SK-N-SH treated with all-trans-retinoic acid at 6 μM for 48 hours (cell line): ENCODE measurements around the gene PLAGL1.

ENCODE experiments used
- ATAC-seq: fragments of 200-7000 bp; cut with Tn5 transposase; 3 replicates; pipeline ENCODE4 v1.9.1; 2020; ENCODE audit warnings: mild to moderate bottlenecking, moderate library complexity
- ARNTL ChIP-seq: fragments of 450-650 bp; formaldehyde crosslinking; IDR thresholded peaks from 2 replicates; pipeline ENCODE4 v1.5.0; 2020; ENCODE audit warnings: low read depth, mild to moderate bottlenecking, moderate library complexity, borderline replicate concordance
- BACH2 ChIP-seq: fragments of 250-450 bp; sonication (Bioruptor Pico); IDR thresholded peaks from 2 replicates; pipeline ENCODE4 v1.9.0; 2021; ENCODE audit warnings: mild to moderate bottlenecking, borderline replicate concordance
- CREB5 ChIP-seq: fragments of 250-450 bp; sonication (Bioruptor Pico); IDR thresholded peaks from 2 replicates; pipeline ENCODE4 v1.5.1; 2020; ENCODE audit warnings: low read depth, mild to moderate bottlenecking, moderate library complexity
- CSDC2 ChIP-seq: fragments of 250-450 bp; sonication (Bioruptor Pico); IDR thresholded peaks from 2 replicates; pipeline ENCODE4 v1.5.0; 2020; ENCODE audit warnings: mild to moderate bottlenecking, moderate library complexity
- ESRRG ChIP-seq: fragments of 250-450 bp; sonication (Bioruptor Pico); IDR thresholded peaks from 2 replicates; pipeline ENCODE4 v1.6.1; 2021; ENCODE audit warnings: mild to moderate bottlenecking
- GLIS3 ChIP-seq: fragments of 250-450 bp; sonication (Bioruptor Pico); IDR thresholded peaks from 2 replicates; pipeline ENCODE4 v1.5.0; 2020; ENCODE audit warnings: mild to moderate bottlenecking, moderate library complexity
- ISL1 ChIP-seq: fragments of 250-450 bp; sonication (Bioruptor Pico); IDR thresholded peaks from 2 replicates; pipeline ENCODE4 v2.1.2; 2022; ENCODE audit warnings: mild to moderate bottlenecking, moderate library complexity
- OSR1 ChIP-seq: fragments of 250-450 bp; sonication (Bioruptor Pico); IDR thresholded peaks from 2 replicates; pipeline ENCODE4 v1.8.0; 2022; ENCODE audit warnings: moderate library complexity, mild to moderate bottlenecking, inconsistent platforms
- PATZ1 ChIP-seq: fragments of 250-450 bp; sonication (Bioruptor Pico); IDR thresholded peaks from 2 replicates; pipeline ENCODE4 v1.8.0; 2020; ENCODE audit warnings: mild to moderate bottlenecking, moderate library complexity, borderline replicate concordance
- PPARA ChIP-seq: fragments of 250-450 bp; sonication (Bioruptor Pico); IDR thresholded peaks from 2 replicates; pipeline ENCODE4 v1.5.0; 2020; ENCODE audit warnings: mild to moderate bottlenecking, borderline replicate concordance
- RARB ChIP-seq: fragments of 250-450 bp; sonication (Bioruptor Pico); IDR thresholded peaks from 2 replicates; pipeline ENCODE4 v1.8.0; 2021; ENCODE audit warnings: mild to moderate bottlenecking, moderate library complexity
- SNAI2 ChIP-seq: fragments of 250-450 bp; sonication (Bioruptor Pico); IDR thresholded peaks from 2 replicates; pipeline ENCODE4 v1.5.0; 2020; ENCODE audit warnings: mild to moderate bottlenecking, moderate library complexity
- TCF4 ChIP-seq: fragments of 250-450 bp; sonication (Bioruptor Pico); IDR thresholded peaks from 2 replicates; pipeline ENCODE4 v1.8.0; 2021; ENCODE audit warnings: mild to moderate bottlenecking, moderate library complexity, borderline replicate concordance
- TOX ChIP-seq: fragments of 250-450 bp; sonication (Bioruptor Pico); IDR thresholded peaks from 2 replicates; pipeline ENCODE4 v1.8.0; 2021; ENCODE audit warnings: mild to moderate bottlenecking, moderate library complexity, borderline replicate concordance
- ZC3H10 ChIP-seq: fragments of 250-450 bp; sonication (Bioruptor Pico); IDR thresholded peaks from 2 replicates; pipeline ENCODE4 v1.5.1; 2021; ENCODE audit warnings: mild to moderate bottlenecking, moderate library complexity
- ZFP3 ChIP-seq: fragments of 250-450 bp; sonication (Bioruptor Pico); IDR thresholded peaks from 2 replicates; pipeline ENCODE4 v1.5.0; 2020; ENCODE audit warnings: mild to moderate bottlenecking, moderate library complexity
- ZFP30 ChIP-seq: fragments of 450-650 bp; formaldehyde crosslinking; IDR thresholded peaks from 2 replicates; pipeline ENCODE4 v1.5.0; 2022; ENCODE audit warnings: mild to moderate bottlenecking, moderate library complexity
- ZNF565 ChIP-seq: fragments of 450-650 bp; formaldehyde crosslinking; conservative IDR thresholded peaks from 2 replicates; pipeline ENCODE4 v1.5.0; 2020; ENCODE audit warnings: low read depth, mild to moderate bottlenecking, moderate library complexity
- ZNF70 ChIP-seq: fragments of 450-650 bp; formaldehyde crosslinking; IDR thresholded peaks from 2 replicates; pipeline ENCODE4 v1.5.0; 2020; ENCODE audit warnings: mild to moderate bottlenecking, moderate library complexity
- TF ChIP-seq, protein P1 (sequence below): fragments of 250-450 bp; sonication (Bioruptor Pico); IDR thresholded peaks from 2 replicates; pipeline ENCODE4 v1.8.0; 2021; ENCODE audit warnings: low read depth, mild to moderate bottlenecking, moderate library complexity, borderline replicate concordance
- TF ChIP-seq, protein P2 (sequence below): fragments of 250-450 bp; sonication (Bioruptor Pico); IDR thresholded peaks from 2 replicates; pipeline ENCODE4 v1.5.1; 2021; ENCODE audit warnings: mild to moderate bottlenecking, moderate library complexity

PLAGL1 gene

GRCh38 chr6:143969077-143969476 is 39.0 kb downstream of the PLAGL1 start:
- no peak for ATAC-seq

GRCh38 chr6:143967706-143968376 is 40.2 kb downstream of the PLAGL1 start:
- ATAC-seq: no peak
- TF ChIP-seq SNAI2 (CRISPR knock-in tag) (no peak), GLIS3 (no peak), CSDC2 (CRISPR knock-in tag) (no peak), TOX (CRISPR knock-in tag) (no peak), PPARA (CRISPR knock-in tag) (no peak), CREB5 (CRISPR knock-in tag) (no peak), ZC3H10 (CRISPR knock-in tag) (no peak), OSR1 (CRISPR knock-in tag) (no peak), ZFP30 (CRISPR knock-in tag) (no peak), ZNF565 (CRISPR knock-in tag) (no peak), ISL1 (CRISPR knock-in tag) (no peak), ARNTL (CRISPR knock-in tag) (no peak), PATZ1 (CRISPR knock-in tag) (no peak)
- TF ChIP-seq, protein P1, sequence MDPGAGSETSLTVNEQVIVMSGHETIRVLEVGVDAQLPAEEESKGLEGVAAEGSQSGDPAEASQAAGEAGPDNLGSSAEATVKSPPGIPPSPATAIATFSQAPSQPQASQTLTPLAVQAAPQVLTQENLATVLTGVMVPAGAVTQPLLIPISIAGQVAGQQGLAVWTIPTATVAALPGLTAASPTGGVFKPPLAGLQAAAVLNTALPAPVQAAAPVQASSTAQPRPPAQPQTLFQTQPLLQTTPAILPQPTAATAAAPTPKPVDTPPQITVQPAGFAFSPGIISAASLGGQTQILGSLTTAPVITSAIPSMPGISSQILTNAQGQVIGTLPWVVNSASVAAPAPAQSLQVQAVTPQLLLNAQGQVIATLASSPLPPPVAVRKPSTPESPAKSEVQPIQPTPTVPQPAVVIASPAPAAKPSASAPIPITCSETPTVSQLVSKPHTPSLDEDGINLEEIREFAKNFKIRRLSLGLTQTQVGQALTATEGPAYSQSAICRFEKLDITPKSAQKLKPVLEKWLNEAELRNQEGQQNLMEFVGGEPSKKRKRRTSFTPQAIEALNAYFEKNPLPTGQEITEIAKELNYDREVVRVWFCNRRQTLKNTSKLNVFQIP (CRISPR knock-in tag): no peak
- TF ChIP-seq, protein P2, sequence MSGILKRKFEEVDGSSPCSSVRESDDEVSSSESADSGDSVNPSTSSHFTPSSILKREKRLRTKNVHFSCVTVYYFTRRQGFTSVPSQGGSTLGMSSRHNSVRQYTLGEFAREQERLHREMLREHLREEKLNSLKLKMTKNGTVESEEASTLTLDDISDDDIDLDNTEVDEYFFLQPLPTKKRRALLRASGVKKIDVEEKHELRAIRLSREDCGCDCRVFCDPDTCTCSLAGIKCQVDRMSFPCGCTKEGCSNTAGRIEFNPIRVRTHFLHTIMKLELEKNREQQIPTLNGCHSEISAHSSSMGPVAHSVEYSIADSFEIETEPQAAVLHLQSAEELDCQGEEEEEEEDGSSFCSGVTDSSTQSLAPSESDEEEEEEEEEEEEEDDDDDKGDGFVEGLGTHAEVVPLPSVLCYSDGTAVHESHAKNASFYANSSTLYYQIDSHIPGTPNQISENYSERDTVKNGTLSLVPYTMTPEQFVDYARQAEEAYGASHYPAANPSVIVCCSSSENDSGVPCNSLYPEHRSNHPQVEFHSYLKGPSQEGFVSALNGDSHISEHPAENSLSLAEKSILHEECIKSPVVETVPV (CRISPR knock-in tag): no peak

More at GRCh38 chr6:143969077-143969476, 39.0 kb downstream of the PLAGL1 start:
- no peak for TF ChIP-seq ZFP30 (CRISPR knock-in tag)
- no peak for TF ChIP-seq TOX (CRISPR knock-in tag)
- TF ChIP-seq CREB5 (CRISPR knock-in tag): no peak
- TF ChIP-seq, protein P1 (CRISPR knock-in tag): no peak
- TF ChIP-seq ZC3H10 (CRISPR knock-in tag): no peak
- TF ChIP-seq ZNF565 (CRISPR knock-in tag): no peak
- no peak for TF ChIP-seq RARB (CRISPR knock-in tag)
- TF ChIP-seq ARNTL (CRISPR knock-in tag): no peak
- no peak for TF ChIP-seq TCF4 (CRISPR knock-in tag)
- no peak for TF ChIP-seq GLIS3
- no peak for TF ChIP-seq BACH2 (CRISPR knock-in tag)
- TF ChIP-seq SNAI2 (CRISPR knock-in tag): no peak
- TF ChIP-seq, protein P2 (CRISPR knock-in tag): no peak
- TF ChIP-seq ZNF70 (CRISPR knock-in tag): no peak
- TF ChIP-seq PATZ1 (CRISPR knock-in tag): no peak
- no peak for TF ChIP-seq ESRRG (CRISPR knock-in tag)
- no peak for TF ChIP-seq ZFP3 (CRISPR knock-in tag)
